ENCODE data around the gene EXOG.

- TF ChIP-seq CTCF (IDR thresholded peaks at IDR 0.05 in 2 of 3, conservative IDR thresholded peaks at IDR 0.05 in 1 of 3; ENCODE audit: borderline replicate concordance in 1 of 3, insufficient read depth in 1 of 3, low read depth in 2 of 3, low read length in 2 of 3) (no peak), JUND (IDR thresholded peaks at IDR 0.05) (no peak), CEBPB (IDR thresholded peaks at IDR 0.05; ENCODE audit: low read depth) (no peak), SIN3A (IDR thresholded peaks at IDR 0.05; ENCODE audit: low read depth) (no peak), SRF (IDR thresholded peaks at IDR 0.05; ENCODE audit: low read depth) (no peak), RAD21 (IDR thresholded peaks at IDR 0.05; ENCODE audit: low read depth) (no peak), ELF1 (IDR thresholded peaks at IDR 0.05; ENCODE audit: borderline replicate concordance, low read depth) (no peak), POLR2AphosphoS5 (IDR thresholded peaks at IDR 0.05; ENCODE audit: low read depth, low read length) (no peak), POLR2A (IDR thresholded peaks at IDR 0.05; ENCODE audit: borderline replicate concordance, extremely low read depth, insufficient read depth, insufficient read length) (no peak), MAX (IDR thresholded peaks at IDR 0.05) (no peak)
These were observed 40.3 kb upstream of the EXOG start for GRCh38 chr3:38455639-38456430.
